HG02610 (cell line): ENCODE data around the gene GJD4.

ENCODE experiments used
- ATAC-seq: cut with Tn5 transposase; IDR thresholded peaks from one replicate; pipeline ENCODE4 v1.9.1; 2021; ENCODE audit warnings: mild to moderate bottlenecking, moderate library complexity; ENCODE audit not compliant: unreplicated experiment

The GJD4 gene

DNA sequence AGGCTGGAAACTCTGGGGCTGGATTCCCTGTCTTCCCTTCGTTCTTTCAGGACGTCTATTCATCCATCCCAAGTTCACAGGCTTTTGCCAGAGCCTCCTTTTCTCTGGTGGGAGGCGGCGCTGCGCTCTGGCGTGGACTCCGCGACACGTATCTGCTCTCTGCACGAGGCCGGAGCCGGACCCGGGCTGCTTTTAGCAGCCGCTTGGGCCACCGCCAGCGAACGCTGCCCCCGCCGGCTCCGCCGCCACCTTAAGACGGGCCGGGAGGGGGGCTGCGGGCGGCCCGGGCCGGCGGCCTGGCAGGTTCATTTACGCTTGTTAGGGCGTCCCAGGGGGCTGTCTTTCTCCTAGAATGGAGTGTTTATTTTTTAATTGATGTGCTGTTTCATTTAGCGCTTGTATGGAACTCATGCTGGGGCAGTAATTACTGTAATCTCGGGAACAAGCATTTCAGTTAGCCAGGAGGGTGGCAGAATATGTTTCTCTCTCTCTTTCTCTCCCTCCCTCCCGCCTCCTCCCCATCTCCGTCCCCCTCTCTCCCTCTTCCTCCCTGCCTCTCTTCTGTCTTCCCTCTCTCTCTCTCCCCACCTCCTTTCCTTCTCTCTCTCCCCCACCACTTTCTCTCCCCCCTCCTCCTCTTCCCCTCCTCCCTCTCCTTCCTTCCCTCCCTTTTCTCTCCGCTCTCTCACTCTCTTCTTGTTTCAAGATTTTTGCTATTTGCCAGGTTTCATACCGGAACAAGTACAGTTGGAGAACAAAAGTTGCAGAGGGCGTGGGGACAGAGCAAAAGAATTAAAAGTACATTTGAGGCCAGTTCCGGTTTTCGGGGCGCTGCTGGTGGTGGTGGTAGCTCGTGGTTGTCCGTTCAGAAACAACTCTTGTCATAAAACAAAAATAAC, 38.3 kb downstream of the GJD4 start:
- ATAC-seq = no peak

DNA sequence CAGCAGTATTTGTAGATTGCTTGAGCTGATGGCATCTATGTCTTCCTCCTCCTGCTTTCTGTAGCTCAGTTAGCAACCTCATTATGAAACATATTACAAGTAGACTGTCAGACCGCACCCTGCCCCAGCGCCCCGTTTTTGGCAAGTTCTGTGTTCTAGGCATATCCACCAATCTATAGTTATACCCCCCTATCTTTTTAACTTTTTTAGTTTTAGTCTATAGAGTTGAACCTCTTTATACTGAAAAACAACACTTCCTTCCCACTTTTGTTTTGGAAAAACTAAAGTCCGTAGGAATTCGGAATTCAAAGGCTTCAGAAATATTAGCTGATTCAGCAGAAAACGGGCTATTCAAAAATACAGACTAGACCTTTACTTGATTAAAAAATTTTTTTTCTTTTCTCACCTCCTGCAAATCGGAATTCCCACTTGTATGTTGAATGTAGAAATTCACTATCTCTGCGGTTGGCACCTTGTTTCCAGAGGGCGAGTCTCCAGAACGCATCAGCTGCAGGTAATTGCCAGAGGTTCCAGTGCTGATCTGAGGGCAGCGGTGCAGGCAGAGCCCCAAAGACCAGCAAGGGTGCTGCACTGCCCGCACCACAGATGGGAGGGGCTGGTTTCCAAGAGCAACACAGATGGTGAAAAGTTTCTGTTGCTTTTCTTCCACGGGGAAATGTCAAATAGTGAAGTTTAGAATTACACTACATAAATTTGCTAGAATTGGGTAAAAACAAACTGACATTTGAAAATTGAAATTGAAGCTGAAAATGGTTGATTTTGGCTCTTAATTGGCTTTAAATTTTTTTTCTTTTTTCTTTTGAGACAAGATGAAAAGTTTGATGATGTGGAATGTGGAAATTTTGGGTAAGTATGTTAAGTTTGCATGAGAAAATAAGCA, 39.2 kb downstream of the GJD4 start:
- ATAC-seq = no peak

DNA sequence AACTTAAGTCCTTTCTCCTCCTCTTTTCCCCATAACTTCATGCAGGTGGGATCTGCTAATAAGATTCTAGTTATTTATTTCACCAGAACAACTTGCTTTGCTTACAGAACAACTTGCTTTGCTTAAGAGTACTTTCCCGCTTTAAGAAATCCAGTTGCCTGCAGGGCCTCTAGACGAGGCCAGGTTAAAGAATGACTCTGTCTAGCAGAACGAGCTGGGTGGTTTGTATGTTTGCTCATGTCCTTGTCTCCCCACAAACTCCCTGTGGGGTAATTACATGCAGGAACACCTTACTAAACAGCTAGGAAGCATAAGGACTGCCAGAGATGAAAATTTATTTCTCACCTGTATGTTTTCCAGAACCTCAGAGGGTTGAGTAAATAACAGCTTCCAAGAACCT, 45.8 kb downstream of the GJD4 start:
- ATAC-seq = no peak

DNA sequence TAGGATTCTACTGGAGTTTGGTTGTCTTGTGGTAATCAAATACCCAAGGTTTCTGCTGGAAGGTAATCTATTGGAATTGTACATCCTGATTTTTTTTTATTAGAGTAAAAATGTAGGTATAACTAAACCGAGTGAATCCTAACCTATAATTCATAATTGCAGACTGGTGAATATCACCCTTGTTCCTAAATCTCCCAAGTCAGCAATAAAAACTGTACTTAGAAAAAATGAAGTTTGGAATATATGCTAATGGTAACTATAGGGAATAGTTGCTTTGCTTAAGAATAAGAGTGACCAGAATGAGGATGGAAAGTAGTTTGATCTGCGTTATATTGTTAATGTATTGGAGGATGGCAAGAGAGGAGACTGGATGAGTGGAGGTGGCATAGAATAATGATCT, 47.7 kb downstream of the GJD4 start:
- ATAC-seq = no peak

DNA sequence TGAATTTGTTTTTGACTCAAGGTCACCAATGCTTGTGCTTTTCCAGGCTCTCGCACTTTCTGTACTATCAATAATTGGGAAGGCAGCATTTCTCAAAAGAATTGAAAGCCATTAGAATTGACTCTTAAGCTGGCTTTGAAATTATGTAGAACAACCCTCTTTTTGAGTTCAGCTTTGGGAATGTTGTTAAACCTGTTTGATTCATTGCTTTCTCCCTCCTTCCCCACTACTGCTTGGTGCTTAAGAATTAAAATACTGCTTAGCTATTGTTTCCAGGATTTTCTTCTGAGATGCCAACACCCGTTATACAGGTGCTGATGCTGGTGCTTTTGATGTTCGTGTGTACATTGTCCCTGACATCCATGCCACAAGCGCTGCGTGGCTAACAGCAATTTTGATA, 52.5 kb downstream of the GJD4 start:
- no peak for ATAC-seq
